HepG2 (cell line): Measurements from ENCODE around the gene PDCD2. TPM values are rescaled to one million over a fixed set of nuclear protein-coding genes. Genes with fewer than 3 reads are reported as not detected.

Experiments
- ATAC-seq: fragments of 200-7000 bp; cut with Tn5 transposase; 3 replicates; pipeline ENCODE4 v1.9.1; 2020; ENCODE audit warnings: mild to moderate bottlenecking, moderate library complexity
- BruUV-seq: library from RNA; stranded (reverse); fragments of 400-500 nt; replicated peaks from 2 replicates; lab custom pipeline; 2021; lab: Mats Ljungman, UMichigan
- CTCF ChIA-PET: fragments of 300-600 bp; formaldehyde crosslinking; extraction: SDS; loops from one replicate; lab custom pipeline; 2021; ENCODE audit warnings: low total read pairs, inconsistent platforms, low intra/inter-chr PET ratio; lab: Yijun Ruan, JAX
- POLR2A ChIA-PET: fragments of 350-600 bp; sonication (Branson Sonifier 250); formaldehyde crosslinking; loops from one replicate; lab custom pipeline; 2020; ENCODE audit warnings: antibody characterized with exemption, inconsistent platforms; lab: Yijun Ruan, JAX
- DNase-seq: peaks from one replicate; pipeline ENCODE4 v3.0.0-alpha.2; 2015; ENCODE audit warnings: low spot score
- FAIRE-seq: peaks from 3 replicates; lab custom pipeline; 2011; peaks lifted over from hg19 to GRCh38; lab: Jason Lieb, UNC
- H2AFZ ChIP-seq: one replicate; pipeline ENCODE4 v1.6.1; 2011; ENCODE audit warnings: low read length, inconsistent platforms
- H3K27ac ChIP-seq: fragments of 300-600 bp; 3 replicates; pipeline ENCODE4 v1.8.0; 2011; ENCODE audit warnings: mixed run types, mild to moderate bottlenecking, mixed read lengths, low read length, inconsistent platforms; ENCODE audit not compliant: insufficient read depth; ENCODE audit errors: extremely low read length
- H3K27me3 ChIP-seq, 2 experiments: fragments of 200-600 bp in 1 of 2; 2 replicates in 1 of 2; 3 replicates in 1 of 2; pipeline versions ENCODE4 v1.6.0 to v1.8.0; 2011; ENCODE audit warnings: low read length in 2 of 2, mild to moderate bottlenecking in 2 of 2, moderate library complexity in 2 of 2, inconsistent platforms in 1 of 2; ENCODE audit not compliant: insufficient read depth in 2 of 2, control insufficient read depth in 1 of 2
- H3K36me3 ChIP-seq, 2 experiments: fragments of 200-600 bp in 1 of 2; replicated peaks in 1 of 2; 2 replicates in 1 of 2; 3 replicates in 1 of 2; pipeline versions ENCODE4 v1.5.1 to v1.8.0; 2011; ENCODE audit warnings: low read length in 2 of 2, inconsistent platforms in 1 of 2; ENCODE audit not compliant: insufficient read depth in 2 of 2, control insufficient read depth in 1 of 2
- H3K4me1 ChIP-seq: 2 replicates; pipeline ENCODE4 v1.5.1; 2012; ENCODE audit warnings: low read length, inconsistent platforms; ENCODE audit not compliant: insufficient read depth
- H3K4me2 ChIP-seq: 2 replicates; pipeline ENCODE4 v1.6.0; 2011; ENCODE audit warnings: low read depth, low read length, inconsistent platforms
- H3K4me3 ChIP-seq, 3 experiments: fragments of 200-600 bp in 1 of 3; sonication (generic), shearing (Covaris generic) in 1 of 3; replicated peaks in 1 of 3; 2 replicates each; pipeline ENCODE4 v1.5.1; 2011 to 2016; ENCODE audit warnings: low read length in 3 of 3, inconsistent platforms in 2 of 3, low read depth in 2 of 3, mild to moderate bottlenecking in 2 of 3, control low read depth in 1 of 3, mixed read lengths in 1 of 3; ENCODE audit not compliant: insufficient read depth in 1 of 3
- H3K79me2 ChIP-seq: one replicate; pipeline ENCODE4 v1.6.1; 2011; ENCODE audit warnings: low read length, inconsistent platforms; ENCODE audit not compliant: insufficient read depth
- H3K9ac ChIP-seq: 2 replicates; pipeline ENCODE4 v1.6.0; 2011; ENCODE audit warnings: mild to moderate bottlenecking, low read depth, low read length, inconsistent platforms; ENCODE audit not compliant: insufficient read depth
- H3K9me3 ChIP-seq: 2 replicates; pipeline ENCODE4 v1.5.1; 2012; ENCODE audit warnings: mild to moderate bottlenecking, low read length
- H4K20me1 ChIP-seq: 2 replicates; pipeline ENCODE4 v1.6.0; 2011; ENCODE audit warnings: inconsistent platforms, mild to moderate bottlenecking, low read length, moderate library complexity; ENCODE audit not compliant: insufficient read depth
- CC2D1A ChIP-seq: sonication (generic); formaldehyde crosslinking; IDR thresholded peaks from 2 replicates; pipeline ENCODE4 v1.8.1; 2023; ENCODE audit warnings: mild to moderate bottlenecking, missing genetic modification reagents
- CHD4 ChIP-seq: fragments of 200-600 bp; sonication (generic); IDR thresholded peaks from 2 replicates; pipeline ENCODE4 v1.7.0; 2017; ENCODE audit warnings: mild to moderate bottlenecking, low read length, borderline replicate concordance
- JUNB ChIP-seq: sonication (generic); formaldehyde crosslinking; IDR thresholded peaks from 2 replicates; pipeline ENCODE4 v1.8.0; 2022; ENCODE audit warnings: missing genetic modification reagents, mild to moderate bottlenecking, borderline replicate concordance
- KDM5B ChIP-seq: sonication (generic); formaldehyde crosslinking; IDR thresholded peaks from 2 replicates; pipeline ENCODE4 v1.4.0; 2020; ENCODE audit warnings: missing genetic modification reagents, mild to moderate bottlenecking, borderline replicate concordance
- NR2F2 ChIP-seq: IDR thresholded peaks from 2 replicates; pipeline ENCODE4 v1.6.1; 2012; ENCODE audit warnings: low read depth, inconsistent platforms, borderline replicate concordance
- PAX8 ChIP-seq: sonication (generic); formaldehyde crosslinking; IDR thresholded peaks from 2 replicates; pipeline ENCODE4 v1.8.0; 2022; ENCODE audit warnings: mild to moderate bottlenecking, missing genetic modification reagents, borderline replicate concordance
- PHF21A ChIP-seq: sonication (generic); formaldehyde crosslinking; IDR thresholded peaks from 2 replicates; pipeline ENCODE4 v1.5.0; 2020; ENCODE audit warnings: mild to moderate bottlenecking, missing genetic modification reagents
- SNAPC2 ChIP-seq: sonication (generic); formaldehyde crosslinking; IDR thresholded peaks from 2 replicates; pipeline ENCODE4 v1.8.1; 2022; ENCODE audit warnings: mild to moderate bottlenecking, missing genetic modification reagents
- TGIF2 ChIP-seq: IDR thresholded peaks from 2 replicates; pipeline ENCODE4 v1.6.1; 2016; ENCODE audit warnings: control low read depth, missing compliant biosample characterization
- TOPORS ChIP-seq: sonication (generic); formaldehyde crosslinking; IDR thresholded peaks from 2 replicates; pipeline ENCODE4 v1.8.0; 2023; ENCODE audit warnings: mild to moderate bottlenecking, missing genetic modification reagents
- ZFP36L1 ChIP-seq: sonication (generic); formaldehyde crosslinking; IDR thresholded peaks from 2 replicates; pipeline ENCODE4 v1.8.0; 2022; ENCODE audit warnings: mild to moderate bottlenecking, missing genetic modification reagents, moderate library complexity
- ZFP82 ChIP-seq: sonication (generic); formaldehyde crosslinking; IDR thresholded peaks from 2 replicates; pipeline ENCODE4 v1.5.1; 2020; ENCODE audit warnings: mild to moderate bottlenecking, missing genetic modification reagents, borderline replicate concordance
- ZFP90 ChIP-seq: sonication (generic); formaldehyde crosslinking; IDR thresholded peaks from 2 replicates; pipeline ENCODE4 v1.8.0; 2022; ENCODE audit warnings: missing genetic modification reagents, mild to moderate bottlenecking, inconsistent platforms, borderline replicate concordance
- ZNF33B ChIP-seq: sonication (generic); formaldehyde crosslinking; IDR thresholded peaks from 2 replicates; pipeline ENCODE4 v1.5.1; 2020; ENCODE audit warnings: mild to moderate bottlenecking, missing genetic modification reagents
- ZNF746 ChIP-seq: sonication (generic); formaldehyde crosslinking; IDR thresholded peaks from 2 replicates; pipeline ENCODE4 v1.8.0; 2022; ENCODE audit warnings: mild to moderate bottlenecking, missing genetic modification reagents
- WGBS: methylation state at CpG from one replicate; pipeline ENCODE4 v1.1.6; 2017; ENCODE audit warnings: low lambda C conversion rate; 5-methylcytosine and 5-hydroxymethylcytosine counted together
- in situ Hi-C: cut with HindIII; loops from 2 replicates; pipeline ENCODE4 v1.10.0; 2017; ENCODE audit warnings: low pct_unique_long_range_greater_than_20kb; ENCODE audit not compliant: extremely low pct_ligation_motif_present
- intact Hi-C: fragments of 100-400 bp; cut with micrococcal nuclease; formaldehyde crosslinking; loops from one replicate; pipeline ENCODE4 v1.10.0; 2022; ENCODE audit not compliant: unreplicated experiment
- polyA plus RNA-seq, 8 experiments: library from polyadenylated mRNA; depleted of rRNA in 3 of 8; stranded (reverse) in 7 of 8; unstranded in 1 of 8; fragments of >200 nt; fragmentation: Illumina TruSeq in 4 of 8; extraction: Trizol in 4 of 8; gene quantifications; 2 replicates each; pipeline versions ENCODE4 v1.2.1 to v1.2.3, GENCODE V29; 2011 to 2016; ENCODE audit warnings: low read depth in 4 of 8, missing spikeins in 1 of 8, mixed read lengths in 1 of 8; ENCODE audit not compliant: insufficient read depth in 1 of 8
- total RNA-seq, 5 experiments: library from RNA; depleted of rRNA; stranded (reverse); fragments of >200 nt; fragmentation: Illumina TruSeq; extraction: Trizol; gene quantifications; 2 replicates each; pipeline ENCODE4 v1.2.3, GENCODE V29; 2016; ENCODE audit warnings: low read depth in 1 of 5
- TF ChIP-seq, protein P1 (sequence below): sonication (generic); formaldehyde crosslinking; IDR thresholded peaks from 2 replicates; pipeline ENCODE4 v1.8.1; 2023; ENCODE audit warnings: mild to moderate bottlenecking, moderate library complexity, missing genetic modification reagents
- TF ChIP-seq, protein P2 (sequence below): sonication (generic); formaldehyde crosslinking; IDR thresholded peaks from 2 replicates; pipeline ENCODE4 v1.5.1; 2020; ENCODE audit warnings: missing genetic modification reagents, mild to moderate bottlenecking, borderline replicate concordance
- TF ChIP-seq, protein P3 (sequence below): sonication (generic); formaldehyde crosslinking; IDR thresholded peaks from 2 replicates; pipeline ENCODE4 v1.4.0; 2020; ENCODE audit warnings: mild to moderate bottlenecking, low read depth, missing genetic modification reagents

The PDCD2 gene
- total and polyA plus RNA-seq, 2 of the 13 experiments (the other 11 are each of a cell fraction or from before 2014, with no cell fraction given), result 83.6 to 133 TPM

DNA sequence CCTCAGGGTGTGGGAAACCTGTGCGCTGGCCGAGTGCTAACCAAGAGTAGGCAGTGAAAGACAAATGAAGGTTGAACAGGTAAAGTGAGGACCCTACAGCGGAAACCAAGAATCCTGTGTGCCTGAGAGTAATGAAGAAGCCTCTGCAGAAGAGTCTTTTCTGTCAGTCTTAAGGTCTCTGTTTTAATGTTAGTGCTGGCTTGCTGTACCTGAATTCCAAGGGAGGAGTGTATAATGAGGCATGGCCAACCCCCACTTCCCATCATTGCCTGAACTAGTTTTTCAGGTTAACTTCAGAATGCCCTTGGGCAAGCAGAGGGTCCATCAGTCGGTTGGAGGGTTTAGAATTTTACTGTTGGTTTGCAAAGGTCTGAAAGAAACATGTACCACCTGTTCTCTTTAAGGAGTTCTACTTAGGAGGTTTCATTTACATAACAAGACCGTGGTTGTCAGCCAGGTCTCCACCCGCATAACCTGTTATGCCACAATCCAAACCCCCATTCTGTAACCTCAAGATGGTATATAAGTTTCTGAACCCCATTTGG, 589 bp upstream of the PDCD2 start:
- in situ Hi-C loops, result no loop called here
- peak; percentile 12 for ATAC-seq
- no peak for DNase-seq
- peaks cover 6% of the 10 kb centered on the region for H3K9me3 ChIP-seq
- H3K79me2 ChIP-seq, result peaks cover 16% of the 10 kb centered on the region
- ChIA-PET CTCF (no interaction called here), POLR2A (interaction anchor here (0.6 to 2.0 kb wide), 6 partner anchors 10 to 786 kb away, joined by 3 to 20 read pairs (median 4); partner anchors contain the start of gene TBP)
- H3K36me3 ChIP-seq, result peaks cover 4 to 20% of the 10 kb centered on the region in 2 experiments; a peak in 4 of 5 replicates
- BruUV-seq, result TSS peak; percentile 83
- WGBS, result 3% methylated on average over 6 of the region's 6 CpGs
- H3K4me1 ChIP-seq, result peaks cover 25% of the 10 kb centered on the region
- peak overlapping the region; percentile 86 for H3K4me2 ChIP-seq
- intact Hi-C loops, result loop anchor here (1.0 kb wide), 1 partner anchor 31 kb away; the partner anchor contains the start of gene TBP
- peak overlapping the region; percentile 45 for H2AFZ ChIP-seq
- no peak for FAIRE-seq
- H3K4me3 ChIP-seq, result peak overlapping the region; percentile 93 to 97 (median 96)
- H3K27ac ChIP-seq, result peak overlapping the region; percentile 79
- H4K20me1 ChIP-seq, result no peaks in the 10 kb centered on the region
- no peaks in the 10 kb centered on the region; a peak in 1 of 5 replicates for H3K27me3 ChIP-seq
- H3K9ac ChIP-seq, result peak overlapping the region; percentile 90
- TF ChIP-seq KDM5B (CRISPR knock-in tag), result 0 out of 2 replicates have a peak, but pooled peaks have one; percentile 10
- TF ChIP-seq ZFP82 (CRISPR knock-in tag), result peak; percentile 8; the same call in 1 of the 2 replicates
- TF ChIP-seq CHD4, result no peak
- peak; percentile 6; the same call in 1 of the 2 replicates for TF ChIP-seq ZFP36L1 (CRISPR knock-in tag)
- TF ChIP-seq PAX8 (CRISPR knock-in tag), result 0 out of 2 replicates have a peak, but pooled peaks have one; percentile 1
- no peak for TF ChIP-seq SNAPC2
- 0 out of 2 replicates have a peak, but pooled peaks have one; percentile 7 for TF ChIP-seq TOPORS
- no peak for TF ChIP-seq CC2D1A (CRISPR knock-in tag)
- TF ChIP-seq PHF21A (CRISPR knock-in tag), result peak; percentile 8; the same call in 1 of the 2 replicates
- 0 out of 2 replicates have a peak, but pooled peaks have one; percentile 26 for TF ChIP-seq ZNF746 (CRISPR knock-in tag)
- no peak for TF ChIP-seq TGIF2 (CRISPR knock-in tag)
- TF ChIP-seq, protein P1, sequence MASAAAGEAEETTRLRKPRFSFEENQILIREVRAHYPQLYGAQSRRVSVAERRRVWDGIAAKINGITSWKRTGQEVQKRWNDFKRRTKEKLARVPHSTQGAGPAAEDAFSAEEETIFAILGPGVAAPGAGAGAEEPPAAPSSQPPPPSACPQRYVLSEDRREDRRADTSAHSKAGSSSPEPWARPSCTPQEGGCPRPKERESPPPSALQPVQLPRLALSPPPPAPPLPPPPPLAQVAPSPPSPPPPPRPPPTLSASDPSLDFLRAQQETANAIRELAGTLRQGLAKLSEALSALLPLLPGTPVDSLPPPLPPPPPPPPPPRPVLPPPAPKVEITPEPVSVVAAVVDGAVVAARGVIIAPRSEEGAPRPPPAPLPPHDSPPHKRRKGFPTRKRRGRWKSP (CRISPR knock-in tag), result 0 out of 2 replicates have a peak, but pooled peaks have one; percentile 26
- TF ChIP-seq, protein P2, sequence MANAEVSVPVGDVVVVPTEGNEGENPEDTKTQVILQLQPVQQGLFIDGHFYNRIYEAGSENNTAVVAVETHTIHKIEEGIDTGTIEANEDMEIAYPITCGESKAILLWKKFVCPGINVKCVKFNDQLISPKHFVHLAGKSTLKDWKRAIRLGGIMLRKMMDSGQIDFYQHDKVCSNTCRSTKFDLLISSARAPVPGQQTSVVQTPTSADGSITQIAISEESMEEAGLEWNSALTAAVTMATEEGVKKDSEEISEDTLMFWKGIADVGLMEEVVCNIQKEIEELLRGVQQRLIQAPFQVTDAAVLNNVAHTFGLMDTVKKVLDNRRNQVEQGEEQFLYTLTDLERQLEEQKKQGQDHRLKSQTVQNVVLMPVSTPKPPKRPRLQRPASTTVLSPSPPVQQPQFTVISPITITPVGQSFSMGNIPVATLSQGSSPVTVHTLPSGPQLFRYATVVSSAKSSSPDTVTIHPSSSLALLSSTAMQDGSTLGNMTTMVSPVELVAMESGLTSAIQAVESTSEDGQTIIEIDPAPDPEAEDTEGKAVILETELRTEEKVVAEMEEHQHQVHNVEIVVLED (CRISPR knock-in tag), result 0 out of 2 replicates have a peak, but pooled peaks have one; percentile 12
- TF ChIP-seq ZFP90 (CRISPR knock-in tag), result 0 out of 2 replicates have a peak, but pooled peaks have one; percentile 20
- no peak for TF ChIP-seq JUNB (CRISPR knock-in tag)
- TF ChIP-seq, protein P3, sequence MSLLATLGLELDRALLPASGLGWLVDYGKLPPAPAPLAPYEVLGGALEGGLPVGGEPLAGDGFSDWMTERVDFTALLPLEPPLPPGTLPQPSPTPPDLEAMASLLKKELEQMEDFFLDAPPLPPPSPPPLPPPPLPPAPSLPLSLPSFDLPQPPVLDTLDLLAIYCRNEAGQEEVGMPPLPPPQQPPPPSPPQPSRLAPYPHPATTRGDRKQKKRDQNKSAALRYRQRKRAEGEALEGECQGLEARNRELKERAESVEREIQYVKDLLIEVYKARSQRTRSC (CRISPR knock-in tag), result no peak
- peak; percentile 14; the same call in 1 of the 2 replicates for TF ChIP-seq NR2F2
- 0 out of 2 replicates have a peak, but pooled peaks have one; percentile 39 for TF ChIP-seq ZNF33B (CRISPR knock-in tag)
